GM21367 (cell line): ENCODE results near the gene ATAD3B.
"Not testable (repeated sequence)": the region's sequence is repeated elsewhere in the genome, so short reads cannot be mapped to it uniquely, and the experiment has no call there.

Source experiments
- ATAC-seq: cut with Tn5 transposase; IDR thresholded peaks from one replicate; pipeline ENCODE4 v1.9.1; 2021; ENCODE audit not compliant: unreplicated experiment

Gene ATAD3B

DNA sequence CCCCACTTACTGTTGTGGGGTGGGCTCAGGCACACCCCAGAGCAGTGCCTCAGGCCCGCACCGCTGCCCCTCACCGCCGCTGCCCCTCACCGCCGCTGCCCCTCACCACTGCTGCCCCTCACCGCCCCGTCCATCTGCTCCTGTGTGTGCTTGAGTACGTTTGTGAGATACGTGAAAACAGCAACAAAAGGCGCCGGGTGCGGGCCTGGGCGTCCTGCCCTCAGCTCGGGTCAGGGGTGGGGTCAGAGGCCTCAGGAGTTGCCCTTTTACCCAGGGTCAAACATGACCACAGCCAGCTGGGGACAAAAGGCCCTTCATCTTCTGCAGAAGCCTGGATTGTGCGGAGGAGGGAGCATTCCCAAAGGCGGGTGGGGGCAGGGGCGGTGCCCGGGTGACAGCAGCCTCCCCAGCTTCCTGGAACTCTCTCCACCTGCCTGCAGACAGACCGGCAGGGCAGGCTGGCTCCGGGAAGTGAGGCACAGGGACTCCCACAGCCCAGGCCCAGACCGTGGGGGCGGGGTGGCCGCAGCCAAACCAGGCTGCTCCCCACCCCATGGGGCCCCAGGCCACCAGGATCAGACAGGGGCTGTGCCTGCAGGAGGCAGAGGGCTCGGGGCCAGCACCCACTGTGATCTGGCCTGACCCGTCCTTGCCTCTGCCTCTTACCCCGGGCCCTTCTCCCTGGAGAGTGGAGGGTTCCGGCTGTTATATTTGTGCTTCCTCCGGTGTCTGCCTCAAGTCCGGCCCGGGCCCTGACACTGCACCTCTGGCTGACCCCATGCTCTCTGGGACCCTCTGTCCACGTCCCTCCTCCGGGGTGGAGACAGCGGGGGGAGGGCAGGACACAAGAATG is 38.4 kb upstream of the ATAD3B start:
- no peak for ATAC-seq

DNA sequence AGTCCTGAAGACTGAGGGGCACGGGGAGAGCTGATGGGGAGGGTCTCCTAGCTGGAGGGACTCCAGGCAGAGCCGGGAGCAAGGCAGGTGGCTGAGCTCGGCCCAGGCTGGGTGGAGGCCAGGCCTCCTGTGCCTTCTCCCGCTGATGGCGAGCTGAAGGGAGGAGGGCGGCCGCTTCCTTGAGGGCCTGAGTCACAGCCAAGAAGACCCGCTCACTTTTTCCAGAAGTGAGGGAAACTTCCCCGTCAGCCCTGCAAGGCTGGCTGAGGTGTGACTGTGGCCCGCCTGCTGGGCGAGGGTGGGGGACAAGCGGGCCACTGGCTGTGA is 37.8 kb upstream of the ATAD3B start:
- ATAC-seq = no peak

DNA sequence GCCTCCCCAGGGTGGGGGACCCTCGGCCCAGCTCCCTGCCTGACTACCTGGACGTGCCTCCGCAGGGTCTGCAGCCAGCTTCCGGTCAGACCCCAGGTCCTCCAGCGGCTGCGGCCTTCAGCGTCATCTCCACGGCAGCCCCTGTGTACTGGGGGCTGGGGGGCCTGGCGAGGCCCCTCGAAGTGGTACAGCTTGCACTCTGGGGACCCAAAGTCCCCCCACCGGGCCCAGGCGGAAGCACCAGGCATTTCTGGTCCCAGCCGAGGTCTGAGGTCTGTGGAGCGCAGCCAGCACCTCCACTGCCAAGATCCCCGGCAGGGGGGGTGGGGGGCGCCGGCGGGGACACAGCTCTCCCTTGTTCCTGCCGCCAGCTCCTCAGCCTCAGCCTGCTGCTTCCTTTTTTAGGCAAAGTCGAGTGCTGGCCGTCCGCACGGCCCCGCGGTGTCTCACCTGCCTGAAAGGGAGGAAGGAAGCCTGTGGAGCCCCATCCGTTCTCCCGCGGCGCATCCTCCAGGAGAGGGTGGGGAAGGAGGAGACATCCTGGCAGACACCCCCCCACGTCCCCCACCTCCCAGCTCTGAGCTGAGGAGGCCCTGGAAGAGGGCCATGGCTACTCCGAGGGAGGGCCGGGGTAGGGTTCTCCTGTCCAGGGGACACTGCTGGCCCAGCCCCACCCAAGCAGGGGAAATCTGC is 37.3 kb upstream of the ATAD3B start:
- ATAC-seq = no peak

DNA sequence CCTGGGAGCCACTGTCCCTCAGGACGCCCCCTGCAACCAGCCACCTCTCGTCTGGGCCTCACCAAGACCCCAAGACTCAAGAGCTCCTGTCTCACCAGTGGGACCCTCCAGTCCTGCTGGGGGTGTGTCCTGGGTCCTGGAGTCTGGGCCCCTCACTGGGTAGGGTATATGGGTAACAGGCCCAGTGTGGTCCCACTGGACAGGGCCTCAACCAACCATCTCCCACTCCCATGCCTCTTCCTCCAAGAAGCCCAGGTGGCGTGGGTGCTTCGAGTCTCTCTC is 36.8 kb upstream of the ATAD3B start:
- ATAC-seq = no peak

DNA sequence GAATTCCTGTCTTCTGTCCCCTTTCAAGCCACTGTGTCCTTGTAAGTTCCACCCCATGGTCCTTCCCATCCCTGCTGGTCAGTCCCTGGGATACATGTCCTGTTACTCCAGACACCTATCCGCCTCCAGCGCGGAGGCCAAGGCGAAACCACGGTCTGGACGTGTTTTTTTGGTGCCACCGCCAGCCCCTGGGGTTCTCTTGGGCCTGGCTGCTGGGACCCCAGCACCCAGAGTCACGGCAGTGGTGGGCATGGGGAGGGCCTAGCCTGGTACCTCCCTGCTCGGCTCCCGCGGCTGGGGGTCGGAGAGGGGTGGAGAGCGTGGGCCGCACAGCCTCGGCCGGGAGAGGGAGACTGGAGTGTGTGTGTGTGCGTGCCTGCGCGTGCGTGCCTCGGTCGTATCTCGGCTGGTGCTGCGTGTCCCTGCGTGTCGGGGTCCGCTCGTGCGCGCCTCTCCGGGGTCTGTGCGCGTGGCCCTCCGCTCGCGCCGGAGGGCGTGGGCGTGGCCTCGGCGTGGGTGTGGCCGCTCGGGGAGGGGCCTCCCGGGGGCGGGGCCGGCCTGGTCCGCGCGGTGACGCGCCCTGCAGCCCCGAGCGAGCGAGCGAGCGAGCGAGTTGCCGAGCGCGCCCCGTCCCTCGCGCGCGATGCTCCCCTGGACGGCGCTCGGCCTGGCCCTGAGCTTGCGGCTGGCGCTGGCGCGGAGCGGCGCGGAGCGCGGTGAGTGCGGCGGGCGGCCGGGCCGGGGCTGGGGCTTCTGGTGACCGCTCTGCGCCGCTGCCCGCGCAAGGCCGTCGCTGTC is 36.3 kb upstream of the ATAD3B start, which contains the start of gene VWA1:
Gene VWA1, plus strand, starts transcription at position 585 of the 798 bp plus-strand sequence. Its CDS starts 59 bp downstream, at position 644.
- ATAC-seq = no peak

DNA sequence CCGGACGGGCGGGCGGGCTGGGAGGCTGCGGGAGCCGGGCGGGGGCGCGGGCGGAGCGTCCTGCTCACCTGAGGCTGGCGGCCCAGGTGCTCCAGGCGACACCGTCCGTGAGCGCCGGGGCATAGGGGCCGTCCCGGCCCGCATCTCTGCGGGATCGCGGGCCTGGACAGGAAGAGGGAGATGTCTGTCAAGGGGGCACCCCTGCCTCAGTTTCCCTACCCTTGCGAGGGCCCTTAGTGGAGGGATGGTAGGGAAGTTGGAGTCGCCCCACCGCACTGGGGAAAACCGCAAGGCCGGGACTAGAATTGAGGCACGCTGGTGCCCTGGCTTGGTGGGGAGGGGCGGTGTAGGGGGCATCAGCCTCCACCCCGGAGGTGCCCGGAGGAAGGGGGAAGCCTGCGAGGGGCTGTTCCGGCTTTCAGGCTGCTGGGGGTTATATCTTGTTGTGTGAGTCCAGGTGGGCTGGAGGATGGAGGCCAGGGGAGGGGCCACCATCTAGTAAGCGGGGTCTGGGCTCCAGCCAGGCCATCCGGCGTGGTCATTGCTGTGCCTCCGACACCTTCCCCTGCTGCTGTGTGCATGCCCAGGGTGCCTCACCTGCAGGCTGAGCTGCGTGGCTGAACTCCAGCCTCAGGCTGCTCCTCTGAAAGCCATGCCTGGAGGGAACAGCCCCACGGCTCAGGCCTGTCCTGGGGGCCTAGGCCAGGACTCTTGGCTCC is 35.5 kb upstream of the ATAD3B start:
- no peak for ATAC-seq

DNA sequence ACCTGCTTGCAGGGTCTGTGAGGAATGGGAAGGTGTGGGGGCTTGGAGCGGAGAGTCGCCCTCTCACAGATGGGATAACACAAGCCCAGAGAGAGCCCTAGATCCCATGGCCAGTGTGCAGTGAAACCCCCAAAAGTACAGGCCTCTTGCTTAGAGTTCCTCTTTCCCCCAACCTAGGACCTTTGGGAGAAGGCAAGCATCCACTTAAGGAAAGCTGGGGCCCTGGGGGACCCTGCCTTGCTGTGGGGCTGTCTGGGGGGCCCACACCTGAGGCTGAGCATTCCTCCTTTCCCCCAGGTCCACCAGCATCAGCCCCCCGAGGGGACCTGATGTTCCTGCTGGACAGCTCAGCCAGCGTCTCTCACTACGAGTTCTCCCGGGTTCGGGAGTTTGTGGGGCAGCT is 34.9 kb upstream of the ATAD3B start:
- no peak for ATAC-seq

DNA sequence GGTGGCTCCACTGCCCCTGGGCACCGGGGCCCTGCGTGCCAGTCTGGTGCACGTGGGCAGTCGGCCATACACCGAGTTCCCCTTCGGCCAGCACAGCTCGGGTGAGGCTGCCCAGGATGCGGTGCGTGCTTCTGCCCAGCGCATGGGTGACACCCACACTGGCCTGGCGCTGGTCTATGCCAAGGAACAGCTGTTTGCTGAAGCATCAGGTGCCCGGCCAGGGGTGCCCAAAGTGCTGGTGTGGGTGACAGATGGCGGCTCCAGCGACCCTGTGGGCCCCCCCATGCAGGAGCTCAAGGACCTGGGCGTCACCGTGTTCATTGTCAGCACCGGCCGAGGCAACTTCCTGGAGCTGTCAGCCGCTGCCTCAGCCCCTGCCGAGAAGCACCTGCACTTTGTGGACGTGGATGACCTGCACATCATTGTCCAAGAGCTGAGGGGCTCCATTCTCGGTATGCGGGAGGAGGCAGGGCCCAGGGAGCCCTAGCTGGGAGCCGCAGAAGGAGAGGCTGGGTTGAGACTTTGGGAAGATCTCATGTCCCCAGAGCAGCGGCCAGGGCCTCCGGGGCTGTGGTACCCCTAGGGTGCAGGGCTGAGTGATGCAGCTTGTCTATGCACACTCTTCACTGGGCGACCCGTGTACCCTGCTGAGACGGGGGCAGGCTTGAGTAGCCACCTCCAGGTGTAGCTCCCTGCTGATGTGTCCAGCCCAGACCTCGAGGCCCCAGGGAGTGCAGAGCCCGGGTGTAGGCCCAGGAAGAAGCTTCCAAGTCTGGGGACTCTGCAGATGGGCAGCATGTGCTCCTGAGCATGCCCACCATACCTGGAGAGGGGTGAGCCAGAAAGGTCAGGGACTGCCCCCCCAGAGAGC is 34.3 kb upstream of the ATAD3B start:
- ATAC-seq = no peak

DNA sequence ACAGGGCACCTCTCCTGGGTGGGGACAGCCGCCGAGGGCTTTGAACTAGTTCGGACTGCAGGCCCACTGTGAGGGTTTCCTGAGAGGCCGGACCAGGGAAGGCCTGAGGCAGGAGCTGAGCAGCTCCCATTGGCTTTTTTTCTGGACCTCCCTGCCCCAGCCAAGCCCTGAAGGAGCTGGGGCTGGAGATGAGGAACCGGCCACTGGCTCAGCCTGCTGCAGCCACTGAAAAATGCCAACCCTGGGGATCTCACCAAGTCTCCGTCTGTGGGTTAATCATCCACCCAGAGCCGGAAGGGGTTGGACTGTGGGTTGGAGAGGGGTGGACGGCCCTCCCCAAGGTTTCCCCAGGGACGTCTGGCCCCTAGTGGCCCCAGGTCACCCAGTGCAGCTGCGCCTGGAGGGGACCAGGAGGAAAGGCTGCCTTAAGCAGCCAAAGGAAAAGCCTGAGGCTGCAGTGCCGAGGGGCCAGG is 33.6 kb upstream of the ATAD3B start:
- no peak for ATAC-seq

DNA sequence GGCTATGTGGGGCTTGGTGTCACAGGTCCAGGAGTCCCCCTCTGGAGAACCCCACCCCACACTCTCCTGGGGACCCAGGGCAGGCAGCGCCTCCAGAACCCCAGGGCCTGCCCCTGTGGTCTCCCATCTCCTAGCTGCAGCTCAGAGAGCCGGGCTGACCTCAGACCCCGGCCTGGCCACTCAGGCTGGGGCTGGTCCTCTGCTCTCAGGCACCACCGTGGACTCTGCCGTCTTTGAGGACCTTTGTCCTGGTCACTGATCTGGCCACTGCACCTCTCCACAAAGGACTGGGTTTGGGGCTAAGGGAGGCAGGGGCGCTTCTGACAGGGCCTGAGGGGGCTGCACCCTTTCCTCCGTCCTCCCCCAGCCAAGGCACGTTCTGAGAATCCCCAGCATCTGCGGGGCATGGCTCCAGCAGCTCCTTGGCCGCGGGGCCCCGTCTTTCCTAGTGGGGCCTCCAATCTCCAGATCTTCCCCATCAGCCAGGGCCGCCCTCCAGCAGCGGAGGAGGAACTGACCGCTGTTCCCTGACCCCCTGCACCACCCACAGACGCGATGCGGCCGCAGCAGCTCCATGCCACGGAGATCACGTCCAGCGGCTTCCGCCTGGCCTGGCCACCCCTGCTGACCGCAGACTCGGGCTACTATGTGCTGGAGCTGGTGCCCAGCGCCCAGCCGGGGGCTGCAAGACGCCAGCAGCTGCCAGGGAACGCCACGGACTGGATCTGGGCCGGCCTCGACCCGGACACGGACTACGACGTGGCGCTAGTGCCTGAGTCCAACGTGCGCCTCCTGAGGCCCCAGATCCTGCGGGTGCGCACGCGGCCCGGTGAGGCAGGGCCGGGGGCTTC is 32.8 kb upstream of the ATAD3B start:
- ATAC-seq = no peak

DNA sequence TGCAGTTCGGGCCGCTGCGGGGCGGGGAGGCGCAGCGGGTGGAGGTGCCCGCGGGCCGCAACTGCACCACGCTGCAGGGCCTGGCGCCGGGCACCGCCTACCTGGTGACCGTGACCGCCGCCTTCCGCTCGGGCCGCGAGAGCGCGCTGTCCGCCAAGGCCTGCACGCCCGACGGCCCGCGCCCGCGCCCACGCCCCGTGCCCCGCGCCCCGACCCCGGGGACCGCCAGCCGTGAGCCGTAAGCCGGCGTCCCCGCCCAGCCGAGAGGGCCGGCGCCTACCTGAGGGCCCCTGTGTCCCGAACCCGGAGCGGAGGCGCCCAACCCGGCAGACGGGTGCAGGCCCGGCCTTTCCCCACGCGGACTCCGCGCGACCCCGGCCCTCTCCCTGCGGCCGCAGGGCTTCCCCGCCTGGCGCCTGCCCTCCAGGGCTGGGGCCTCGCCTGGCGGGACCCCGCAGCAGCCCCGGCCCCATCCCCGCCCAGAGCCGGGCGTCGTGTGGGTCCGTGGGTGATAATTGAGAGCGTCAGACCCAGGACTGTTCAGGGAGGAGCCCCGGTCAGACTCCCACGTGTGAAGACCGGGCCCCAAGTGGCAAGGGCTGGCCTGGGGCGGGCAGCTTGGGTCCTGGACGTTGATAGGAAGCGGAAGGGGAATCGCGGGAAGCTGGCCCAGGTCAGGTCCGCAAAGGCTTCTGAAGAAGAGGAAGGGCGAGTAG is 31.9 kb upstream of the ATAD3B start:
- no peak for ATAC-seq

DNA sequence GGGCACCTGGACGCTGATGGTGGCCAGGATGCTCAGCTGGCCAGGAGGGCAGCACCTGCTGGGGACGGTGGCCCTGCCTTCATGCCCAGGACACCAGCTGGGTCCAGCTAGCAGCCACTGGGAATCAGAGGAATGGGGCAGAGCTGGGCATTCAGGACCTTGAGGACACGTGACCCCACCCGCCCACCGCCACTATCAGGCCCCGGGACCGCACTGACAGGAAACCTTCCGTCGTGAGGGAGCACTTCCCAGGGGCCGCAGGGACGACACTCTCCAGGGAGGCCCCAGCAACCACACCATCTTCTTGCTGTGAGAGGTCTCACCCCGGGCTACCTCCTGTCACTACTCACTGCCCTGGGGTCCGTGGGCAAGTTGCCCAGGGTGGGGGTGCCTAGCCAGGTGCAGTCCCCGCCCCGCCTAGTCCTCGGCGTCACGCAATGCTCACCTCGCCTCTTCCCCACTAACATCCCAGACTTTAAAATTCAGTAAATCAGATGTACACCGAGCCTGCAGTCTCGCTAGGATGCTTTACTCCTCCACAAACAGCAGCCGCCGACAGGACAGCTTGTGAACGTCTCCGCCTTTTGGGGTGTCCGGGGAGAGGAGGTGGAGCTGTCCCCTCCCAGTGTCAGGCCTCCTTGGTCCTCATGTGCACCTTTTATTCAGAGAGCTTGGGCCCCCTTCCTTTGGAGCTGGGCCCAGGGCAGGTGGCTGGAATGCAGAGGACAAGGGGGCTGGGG is 31.1 kb upstream of the ATAD3B start:
- no peak for ATAC-seq

DNA sequence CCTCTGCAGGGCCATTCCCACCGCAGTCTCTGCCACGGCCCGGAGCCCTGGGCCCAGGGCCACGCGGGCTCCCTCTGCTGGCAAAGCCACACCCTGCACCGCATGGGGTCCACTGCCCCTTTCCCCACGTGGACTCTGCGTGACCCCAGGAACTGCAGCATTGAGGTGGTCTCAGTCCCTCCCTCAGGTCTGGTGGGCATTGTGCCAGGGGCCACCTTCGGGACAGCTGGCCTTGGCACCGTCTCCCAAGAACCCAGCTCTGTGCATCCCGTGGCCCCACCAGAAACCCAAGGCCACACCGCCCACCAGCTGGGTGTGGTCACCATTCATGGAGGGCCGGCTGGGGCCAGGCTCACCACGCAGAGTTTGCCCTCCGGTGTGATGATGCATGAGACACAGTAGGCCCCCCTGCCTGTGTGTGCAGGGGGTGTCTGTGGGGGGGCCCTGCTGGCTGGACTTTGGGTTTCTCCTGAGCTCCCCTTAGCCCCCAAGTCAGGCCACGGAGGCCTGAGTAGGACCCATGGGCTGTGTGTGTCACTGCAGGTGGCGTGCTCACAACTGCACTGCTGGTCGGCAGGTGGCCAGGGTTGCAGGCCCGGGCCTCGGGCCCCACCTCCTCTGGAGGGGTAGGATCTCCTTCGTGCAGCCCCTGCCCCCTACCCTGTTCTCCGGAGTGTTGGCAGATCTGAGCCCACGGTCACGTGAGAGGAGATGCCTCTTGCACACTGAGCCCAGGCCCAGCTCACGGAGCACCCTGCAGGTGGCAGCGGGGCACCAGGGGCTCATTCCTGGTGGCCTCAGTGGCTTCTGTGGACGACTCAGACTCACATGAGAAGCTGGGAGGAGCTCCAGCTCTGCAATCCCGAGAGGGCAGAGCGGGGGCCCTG is 30.3 kb upstream of the ATAD3B start:
- ATAC-seq = no peak

DNA sequence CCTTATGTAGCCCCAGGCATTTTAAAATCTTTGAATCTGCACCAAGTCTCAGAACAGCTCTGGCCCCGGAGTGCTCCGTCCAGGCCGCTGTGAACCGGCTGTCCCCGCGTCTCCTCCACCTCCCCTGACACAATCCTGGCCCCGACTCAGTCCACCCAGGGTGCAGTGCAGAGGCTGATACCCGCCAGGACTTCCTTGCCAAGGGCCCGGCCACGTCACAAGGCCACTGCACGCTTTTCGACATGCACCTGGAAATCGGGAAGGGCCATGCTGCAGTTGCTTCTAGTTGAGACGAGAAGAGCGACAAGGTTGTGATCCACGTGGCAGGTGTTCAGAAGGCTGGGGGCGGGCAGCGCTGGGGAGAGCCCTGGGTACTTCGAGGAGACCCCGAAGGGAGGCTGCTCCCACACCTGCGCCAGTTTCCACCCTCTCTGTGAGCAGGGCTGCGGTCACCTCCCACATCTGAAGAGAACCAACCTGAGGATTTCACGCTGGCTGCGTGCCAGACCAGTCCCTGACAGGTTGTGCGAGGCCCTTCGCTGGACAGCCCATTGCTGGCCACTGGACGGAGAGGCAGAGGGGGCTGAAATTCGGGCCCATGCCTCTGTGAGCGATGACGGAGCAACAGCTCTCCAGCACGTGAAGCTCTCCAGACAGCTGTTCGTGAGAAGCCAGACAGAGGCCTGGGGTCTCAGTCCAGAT is 29.3 kb upstream of the ATAD3B start:
- no peak for ATAC-seq

DNA sequence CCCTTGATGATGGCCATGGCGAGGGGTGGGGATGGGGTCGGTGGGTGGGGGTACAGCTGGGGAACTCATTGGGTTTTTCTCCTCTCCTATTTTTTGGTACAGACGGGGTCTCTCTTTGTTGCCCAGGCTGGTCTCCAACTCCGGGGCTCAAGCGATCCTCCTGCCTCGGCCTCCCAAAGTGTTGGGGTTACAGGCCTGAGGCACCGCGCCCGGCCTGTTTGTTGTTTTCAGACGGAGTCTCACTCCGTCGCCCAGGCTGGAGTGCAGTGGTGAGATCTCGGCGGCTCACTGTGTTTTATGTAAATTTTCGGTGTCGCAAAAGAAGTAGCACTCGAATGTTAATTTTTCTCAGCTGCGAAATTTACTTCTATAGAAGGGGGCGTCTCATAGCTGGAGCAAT is 24.9 kb upstream of the ATAD3B start:
- not testable (repeated sequence) for ATAC-seq

DNA sequence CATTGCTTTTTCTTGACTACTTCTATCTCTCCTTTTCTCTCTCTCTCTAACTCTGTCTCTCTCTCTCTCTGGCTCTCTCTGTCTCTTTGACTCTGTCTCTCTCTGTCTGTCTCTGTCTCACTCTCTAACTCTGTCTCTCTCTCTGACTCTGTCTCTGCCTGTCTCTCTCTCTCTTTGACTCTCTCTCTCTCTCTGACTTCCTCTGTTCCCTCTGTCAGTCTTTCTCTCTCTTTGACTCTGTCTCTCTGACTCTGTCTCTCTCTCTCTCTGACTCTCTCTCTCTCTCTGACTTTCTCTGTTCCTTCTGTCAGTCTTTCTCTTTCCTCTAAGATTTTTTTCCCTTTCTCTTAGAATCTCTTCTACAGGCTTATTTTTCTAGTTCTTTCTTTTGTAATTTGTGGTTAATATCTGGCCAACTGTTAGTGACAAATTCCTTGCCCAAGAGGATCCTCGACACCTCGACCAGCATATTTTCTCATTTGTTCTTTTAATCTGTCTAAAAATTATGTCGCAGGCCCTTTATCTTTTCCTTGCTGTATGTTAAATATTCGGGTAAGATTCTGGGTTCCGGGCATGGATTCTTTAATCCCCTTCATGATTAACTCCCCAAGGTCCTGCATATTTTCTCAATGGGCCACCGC is 22.3 kb upstream of the ATAD3B start, which contains the start of gene ATAD3C:
Gene ATAD3C, plus strand, starts transcription at position 591 of the 641 bp plus-strand sequence. CDS start 995 bp downstream, outside the sequence.
- ATAC-seq = no peak
